K562 (cell line): ENCODE data around the gene GPRASP1. TPM values are rescaled to one million over a fixed set of nuclear protein-coding genes. Genes with fewer than 3 reads are reported as not detected.

ENCODE experiments used
- ATAC-seq: fragments of 200-7000 bp; cut with Tn5 transposase; 3 replicates; pipeline ENCODE4 v1.9.1; 2020; ENCODE audit warnings: moderate library complexity
- BruUV-seq: library from RNA; stranded (reverse); fragments of 400-500 nt; replicated peaks from 2 replicates; lab custom pipeline; 2021; lab: Mats Ljungman, UMichigan
- CTCF ChIA-PET: fragments of 300-600 bp; formaldehyde crosslinking; extraction: SDS; loops from one replicate; lab custom pipeline; 2021; ENCODE audit warnings: low intra/inter-chr PET ratio; lab: Yijun Ruan, JAX
- POLR2A ChIA-PET: fragments of 300-600, 350-650 bp; sonication (Branson Sonifier 250); formaldehyde crosslinking; extraction: SDS; loops from one replicate; lab custom pipeline; 2021; ENCODE audit warnings: antibody characterized with exemption, inconsistent platforms; lab: Yijun Ruan, JAX
- DNase-seq, 4 experiments: peaks; one replicate each; pipeline versions ENCODE4 v3.0.0 to v3.0.0-alpha.2; 2011 to 2018; ENCODE audit warnings: low spot score in 3 of 4, mixed read lengths in 3 of 4; ENCODE audit errors: extremely low read depth in 1 of 4
- FAIRE-seq: peaks from 2 replicates; lab custom pipeline; 2011; peaks lifted over from hg19 to GRCh38; lab: Jason Lieb, UNC
- H2AFZ ChIP-seq: 2 replicates; pipeline ENCODE4 v1.6.0; 2011; ENCODE audit warnings: low read depth, low read length, control low read depth, inconsistent platforms
- H3K27ac ChIP-seq: fragments of 200-600 bp; 3 replicates; pipeline ENCODE4 v1.8.0; 2011; ENCODE audit warnings: low read depth, mild to moderate bottlenecking, control low read depth, inconsistent platforms, low read length, moderate library complexity, mixed read lengths; ENCODE audit errors: extremely low read depth
- H3K27me3 ChIP-seq, 2 experiments: fragments of 300-600 bp in 1 of 2; 2 replicates in 1 of 2; 3 replicates in 1 of 2; pipeline versions ENCODE4 v1.6.0 to v1.8.0; 2011; ENCODE audit warnings: inconsistent platforms in 2 of 2, low read length in 2 of 2, mild to moderate bottlenecking in 1 of 2, mixed read lengths in 1 of 2, moderate library complexity in 1 of 2; ENCODE audit not compliant: control insufficient read depth in 2 of 2, insufficient read depth in 2 of 2
- H3K36me3 ChIP-seq: fragments of 300-600 bp; 3 replicates; pipeline ENCODE4 v1.8.0; 2011; ENCODE audit warnings: mild to moderate bottlenecking, low read length, inconsistent platforms; ENCODE audit not compliant: control insufficient read depth, insufficient read depth
- H3K4me1 ChIP-seq, 2 experiments: fragments of 200-600 bp in 1 of 2; replicated peaks in 1 of 2; 2 replicates in 1 of 2; 3 replicates in 1 of 2; pipeline versions ENCODE4 v1.5.1 to v1.8.0; 2011; ENCODE audit warnings: inconsistent platforms in 2 of 2, low read length in 2 of 2, mild to moderate bottlenecking in 1 of 2, mixed read lengths in 1 of 2, moderate library complexity in 1 of 2; ENCODE audit not compliant: control insufficient read depth in 2 of 2, insufficient read depth in 2 of 2
- H3K4me2 ChIP-seq: 2 replicates; pipeline ENCODE4 v1.6.1; 2011; ENCODE audit warnings: low read length, control low read depth, inconsistent platforms, mixed read lengths; ENCODE audit not compliant: insufficient read depth
- H3K4me3 ChIP-seq: fragments of 200-600 bp; sonication (generic), shearing (Covaris generic); 2 replicates; pipeline ENCODE4 v1.5.1; 2016; ENCODE audit warnings: control low read depth, inconsistent platforms
- H3K79me2 ChIP-seq: fragments of 200-600 bp; 3 replicates; pipeline ENCODE4 v1.8.0; 2011; ENCODE audit warnings: low read length, inconsistent platforms; ENCODE audit not compliant: control insufficient read depth, insufficient read depth
- H3K9ac ChIP-seq, 2 experiments: 2 replicates each; pipeline versions ENCODE4 v1.6.0 to v1.6.1; 2011; ENCODE audit warnings: low read depth in 2 of 2, low read length in 2 of 2, control low read depth in 1 of 2, inconsistent platforms in 1 of 2, mild to moderate bottlenecking in 1 of 2, mixed read lengths in 1 of 2; ENCODE audit not compliant: insufficient read depth in 1 of 2
- H3K9me1 ChIP-seq: one replicate; pipeline ENCODE4 v1.6.0; 2011; ENCODE audit warnings: inconsistent platforms, mild to moderate bottlenecking, low read length, moderate library complexity; ENCODE audit not compliant: control insufficient read depth, insufficient read depth
- H3K9me3 ChIP-seq: replicated peaks from 2 replicates; pipeline ENCODE4 v1.5.1; 2011; ENCODE audit warnings: low read depth, low read length, inconsistent platforms; ENCODE audit not compliant: control insufficient read depth, insufficient read depth
- H4K20me1 ChIP-seq: replicated peaks from 2 replicates; pipeline ENCODE4 v1.6.1; 2011; ENCODE audit warnings: low read length, inconsistent platforms, mixed read lengths; ENCODE audit not compliant: control insufficient read depth, insufficient read depth
- FOXK1 ChIP-seq: sonication (generic); formaldehyde crosslinking; IDR thresholded peaks from 2 replicates; pipeline ENCODE4 v1.8.0; 2022; ENCODE audit warnings: missing genetic modification reagents, mild to moderate bottlenecking, borderline replicate concordance
- GABPA ChIP-seq: fragments of 200-800 bp; sonication (Bioruptor generic); conservative IDR thresholded peaks from 2 replicates; pipeline ENCODE4 v1.6.1; 2016; ENCODE audit warnings: low read depth, missing genetic modification characterization, missing compliant biosample characterization
- SIN3A ChIP-seq, 2 experiments: fragments of 150-350 bp in 1 of 2; IDR thresholded peaks; 2 replicates each; pipeline ENCODE4 v1.6.1; 2011 to 2016; ENCODE audit warnings: borderline replicate concordance in 2 of 2, low read depth in 2 of 2, low read length in 2 of 2, mild to moderate bottlenecking in 2 of 2, moderate library complexity in 2 of 2; ENCODE audit not compliant: control insufficient read depth in 1 of 2
- WGBS: fragments of 100-300 bp; shearing (Covaris generic); methylation state at CpG from one replicate; pipeline ENCODE4 v1.1.6; 2016; ENCODE audit warnings: low coverage, mixed read lengths; ENCODE audit not compliant: insufficient coverage; ENCODE audit errors: missing lambda C conversion rate; 5-methylcytosine and 5-hydroxymethylcytosine counted together
- in situ Hi-C: fragments of 300-500 bp; cut with MboI; formaldehyde crosslinking; loops from 4 replicates; pipeline ENCODE4 v1.15.0; 2018; ENCODE audit warnings: inconsistent platforms, mixed read lengths
- intact Hi-C: fragments of 100-400 bp; cut with micrococcal nuclease; formaldehyde crosslinking; loops from 2 replicates; pipeline ENCODE4 v1.14.2; 2022
- polyA plus RNA-seq, 8 experiments: library from polyadenylated mRNA; depleted of rRNA in 4 of 8; stranded (reverse) in 5 of 8; unstranded in 3 of 8; fragments of >200 nt; fragmentation: Nextera tagmentation in 2 of 8; fragmentation: Illumina TruSeq in 1 of 8; extraction: Ambion mirVana in 2 of 8; extraction: Trizol in 1 of 8; gene quantifications; 2 replicates each; pipeline versions ENCODE4 v1.2.1 to v1.2.3, GENCODE V29; 2011 to 2014; ENCODE audit warnings: inconsistent platforms in 1 of 8, missing spikeins in 1 of 8
- total RNA-seq, 7 experiments: library from RNA; depleted of rRNA in 6 of 7; stranded (reverse); fragments of >200 nt in 6 of 7; fragmentation: Illumina TruSeq in 2 of 7; extraction: Trizol in 2 of 7; gene quantifications; 2 replicates each; pipeline versions ENCODE4 v1.2.1 to v1.2.3, GENCODE V29; 2011 to 2021; ENCODE audit warnings: low replicate concordance in 1 of 7

The GPRASP1 gene
- total and polyA plus RNA-seq, 9 of the 15 experiments (the other 6 are each of a cell fraction or from before 2014, with no cell fraction given), result 0.01 to 0.94 (median 0.23) TPM

- Histone ChIP-seq H3K9ac (no peak overlapping the region), H3K4me2 (no peak overlapping the region), H3K27ac (no peak overlapping the region), H3K36me3 (no peaks in the 10 kb centered on the region), H3K9me3 (no peaks in the 10 kb centered on the region), H3K79me2 (no peaks in the 10 kb centered on the region), H4K20me1 (no peaks in the 10 kb centered on the region), H3K27me3 (0 out of 5 replicates have a peak, but pooled peaks cover 0 to 4% of the 10 kb centered on the region in 2 experiments), H3K4me1 (no peaks in the 10 kb centered on the region; a peak in 1 of 5 replicates), H3K9me1 (no peaks in the 10 kb centered on the region), H2AFZ (no peak overlapping the region), H3K4me3 (no peak overlapping the region)
- DNase-seq (no peak), FAIRE-seq (no peak), ATAC-seq (no peak)
- in situ Hi-C loops (no loop called here), intact Hi-C loops (no loop called here)
- 20% methylated on average over 2 of the region's 2 CpGs for WGBS
- CTCF ChIA-PET, result no interaction called here
- POLR2A ChIA-PET, result no interaction called here
- TF ChIP-seq FOXK1 (CRISPR knock-in tag), result no peak
- TF ChIP-seq SIN3A (IDR thresholded peaks at IDR 0.05; ENCODE audit: borderline replicate concordance in 2 of 2, control insufficient read depth in 1 of 2, low read depth in 2 of 2, low read length in 2 of 2), result no peak
- no peak for TF ChIP-seq GABPA (tag)
- BruUV-seq, result no TSS peak
Observed at GRCh38 chrX:102658556-102658955, 7.3 kb downstream of the GPRASP1 start.
